ENCODE measurements around the gene ATP8B4. TPM values are rescaled to one million over a fixed set of nuclear protein-coding genes. Genes with fewer than 3 reads are reported as not detected.

ATP8B4 gene
- total and polyA plus RNA-seq, 8 donors = 2.1 to 8.1 (median 2.9) TPM

DNA sequence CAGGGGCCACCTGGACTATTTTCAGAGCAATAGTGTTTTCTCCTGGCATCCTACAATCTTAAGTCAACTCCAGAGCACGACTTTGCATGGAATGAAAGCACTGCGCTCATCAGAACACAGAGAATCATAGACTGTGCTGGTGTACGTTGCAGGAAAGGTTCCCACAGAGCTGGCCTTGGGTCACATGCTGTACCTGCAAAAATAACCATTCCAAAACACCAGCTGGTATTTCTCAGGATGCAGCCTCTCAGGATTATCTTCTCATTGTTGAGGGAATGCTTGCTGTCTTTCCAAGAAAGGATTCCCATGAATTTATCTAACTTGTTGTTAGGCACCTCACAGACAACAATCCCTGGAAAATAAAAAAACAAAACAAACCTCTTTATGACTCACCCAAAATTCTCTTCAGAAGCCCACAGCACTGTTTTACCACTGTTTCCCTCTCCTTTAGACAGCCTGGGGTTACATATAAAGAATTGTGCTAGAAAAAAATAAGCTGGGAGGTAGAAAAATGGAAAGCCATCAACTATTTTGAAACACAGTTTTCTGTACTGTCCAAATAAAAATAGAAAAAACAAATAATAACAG lies 131.7 kb downstream of the ATP8B4 start:
- no peak for DNase-seq
- Histone ChIP-seq H3K4me1 (peaks cover 0 to 9% of the 10 kb centered on the region in 2 donors), H3K36me3 (no peaks in the 10 kb centered on the region), H3K4me3 (no peak overlapping the region), H3K27me3 (no peaks in the 10 kb centered on the region), H3K9me3 (no peaks in the 10 kb centered on the region), H3K27ac (no peak overlapping the region)
- intact Hi-C loops (cut with DNase I) = no loop called here
- TF ChIP-seq, protein P1, sequence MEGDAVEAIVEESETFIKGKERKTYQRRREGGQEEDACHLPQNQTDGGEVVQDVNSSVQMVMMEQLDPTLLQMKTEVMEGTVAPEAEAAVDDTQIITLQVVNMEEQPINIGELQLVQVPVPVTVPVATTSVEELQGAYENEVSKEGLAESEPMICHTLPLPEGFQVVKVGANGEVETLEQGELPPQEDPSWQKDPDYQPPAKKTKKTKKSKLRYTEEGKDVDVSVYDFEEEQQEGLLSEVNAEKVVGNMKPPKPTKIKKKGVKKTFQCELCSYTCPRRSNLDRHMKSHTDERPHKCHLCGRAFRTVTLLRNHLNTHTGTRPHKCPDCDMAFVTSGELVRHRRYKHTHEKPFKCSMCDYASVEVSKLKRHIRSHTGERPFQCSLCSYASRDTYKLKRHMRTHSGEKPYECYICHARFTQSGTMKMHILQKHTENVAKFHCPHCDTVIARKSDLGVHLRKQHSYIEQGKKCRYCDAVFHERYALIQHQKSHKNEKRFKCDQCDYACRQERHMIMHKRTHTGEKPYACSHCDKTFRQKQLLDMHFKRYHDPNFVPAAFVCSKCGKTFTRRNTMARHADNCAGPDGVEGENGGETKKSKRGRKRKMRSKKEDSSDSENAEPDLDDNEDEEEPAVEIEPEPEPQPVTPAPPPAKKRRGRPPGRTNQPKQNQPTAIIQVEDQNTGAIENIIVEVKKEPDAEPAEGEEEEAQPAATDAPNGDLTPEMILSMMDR (IDR thresholded peaks at IDR 0.05) = no peak
- no peak for ATAC-seq

DNA sequence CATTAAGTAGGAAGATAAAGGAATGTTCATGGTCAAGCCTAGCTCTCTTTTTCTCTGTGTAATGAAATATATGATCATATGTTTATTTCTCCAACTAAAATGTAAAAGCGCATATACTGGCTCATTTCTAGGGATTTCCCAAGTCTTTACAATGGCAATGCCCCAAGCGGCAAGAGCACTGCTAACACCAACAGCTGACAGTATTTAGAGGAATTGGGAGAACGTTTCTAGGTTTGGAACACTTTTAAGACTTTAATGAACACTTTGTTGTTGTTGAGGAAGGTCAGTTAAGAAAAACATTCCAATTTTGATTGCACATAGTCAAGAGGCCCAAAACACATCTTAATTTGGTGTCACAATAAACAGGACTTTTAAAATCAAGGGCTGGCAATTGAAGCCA lies 132.7 kb downstream of the ATP8B4 start:
- Histone ChIP-seq H3K4me3 (no peak overlapping the region), H3K27me3 (no peaks in the 10 kb centered on the region), H3K4me1 (peaks cover 0 to 9% of the 10 kb centered on the region in 2 donors), H3K27ac (peak overlapping the region in 1 of 2 donors; percentile 55), H3K9me3 (no peaks in the 10 kb centered on the region), H3K36me3 (no peaks in the 10 kb centered on the region)
- ATAC-seq (no peak), DNase-seq (no peak)
- TF ChIP-seq, protein P1 (IDR thresholded peaks at IDR 0.05) = no peak
- intact Hi-C loops (cut with DNase I) = no loop called here

DNA sequence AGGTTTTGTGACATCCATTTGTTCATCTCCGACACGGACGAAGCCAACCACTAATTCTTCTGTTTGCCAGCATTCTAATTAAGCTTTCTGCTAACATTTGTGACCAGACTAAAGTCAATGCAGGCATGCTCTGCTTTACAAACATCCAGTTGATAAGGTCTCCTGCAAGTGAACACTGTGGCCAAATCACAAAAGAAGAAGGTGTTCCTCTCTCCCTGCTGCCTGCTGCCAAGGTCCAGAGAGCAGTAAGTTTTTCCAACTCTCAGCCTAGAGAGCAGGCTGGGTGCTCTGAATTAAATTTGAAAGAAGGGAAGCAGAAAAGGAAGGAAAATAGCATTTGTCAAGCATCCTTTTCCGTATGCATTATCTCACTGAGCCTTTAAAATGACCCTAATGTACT lies 133.6 kb downstream of the ATP8B4 start:
- Histone ChIP-seq H3K4me1 (peaks cover 0 to 9% of the 10 kb centered on the region in 2 donors), H3K9me3 (no peaks in the 10 kb centered on the region), H3K4me3 (no peak overlapping the region), H3K36me3 (no peaks in the 10 kb centered on the region), H3K27ac (peak overlapping the region in 1 of 2 donors; percentile 55), H3K27me3 (no peaks in the 10 kb centered on the region)
- DNase-seq (no peak), ATAC-seq (no peak)
- intact Hi-C loops (cut with DNase I) = no loop called here
- TF ChIP-seq, protein P1 (IDR thresholded peaks at IDR 0.05) = no peak

DNA sequence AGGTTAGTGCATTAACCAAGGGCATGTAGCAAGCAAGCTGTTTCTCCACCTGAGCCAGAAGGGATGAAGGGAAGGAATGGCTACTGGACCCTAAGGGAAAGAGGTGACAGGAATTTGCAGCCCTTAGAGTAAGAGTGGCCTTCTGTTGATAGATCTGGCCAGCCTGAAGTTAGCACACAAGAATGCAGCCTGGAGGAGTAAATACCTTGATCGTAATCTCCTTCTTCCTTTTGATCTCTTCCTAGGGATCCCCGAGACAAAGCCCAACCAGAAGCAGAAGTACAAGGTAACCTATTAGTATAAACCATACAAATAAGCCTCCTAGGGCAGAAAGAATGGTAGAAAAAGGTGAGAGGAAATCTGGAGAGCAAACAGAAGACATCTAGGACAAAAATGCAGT lies 134.6 kb downstream of the ATP8B4 start:
- peaks cover 0 to 6% of the 10 kb centered on the region in 2 donors for H3K4me1 ChIP-seq
- no peak overlapping the region for H3K27ac ChIP-seq
- TF ChIP-seq, protein P1 (IDR thresholded peaks at IDR 0.05) = no peak
- no peaks in the 10 kb centered on the region for H3K27me3 ChIP-seq
- intact Hi-C loops (cut with DNase I) = no loop called here
- no peaks in the 10 kb centered on the region for H3K9me3 ChIP-seq
- no peak overlapping the region for H3K4me3 ChIP-seq
- ATAC-seq (no peak), DNase-seq (no peak)
- no peaks in the 10 kb centered on the region for H3K36me3 ChIP-seq

DNA sequence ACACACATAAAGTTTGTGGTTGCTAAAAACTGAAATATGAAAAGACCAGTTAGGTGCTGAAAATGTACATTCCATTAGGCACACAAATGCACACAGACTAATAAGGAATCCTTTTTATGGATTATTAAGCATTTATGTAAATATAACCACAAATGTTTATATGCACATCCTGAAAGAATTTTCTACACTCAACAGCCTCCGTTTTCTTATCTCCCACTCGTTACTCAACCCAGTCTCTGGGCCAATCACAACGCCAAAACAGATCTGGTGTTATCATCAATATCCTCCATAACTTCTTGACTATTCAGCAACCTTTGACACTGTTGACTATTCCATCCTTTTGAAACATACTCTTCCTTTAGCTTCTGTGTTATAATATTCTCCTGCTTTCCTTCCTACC lies 136.4 kb downstream of the ATP8B4 start:
- Histone ChIP-seq H3K27ac (no peak overlapping the region), H3K27me3 (no peaks in the 10 kb centered on the region), H3K36me3 (no peaks in the 10 kb centered on the region), H3K4me1 (no peaks in the 10 kb centered on the region), H3K9me3 (no peaks in the 10 kb centered on the region), H3K4me3 (no peak overlapping the region)
- DNase-seq (no peak), ATAC-seq (no peak)
- TF ChIP-seq, protein P1 (IDR thresholded peaks at IDR 0.05) = no peak
- intact Hi-C loops (cut with DNase I) = no loop called here

Measured in left lung (tissue), 10 donors.